Pericardium fibroblast (primary cell): Measurements from ENCODE around the gene RHOBTB3. TPM values are rescaled to one million over a fixed set of nuclear protein-coding genes. Genes with fewer than 3 reads are reported as not detected.

ENCODE experiments used
- total RNA-seq: library from RNA; depleted of rRNA; stranded (reverse); fragments of >200 nt; gene quantifications from 2 replicates; pipeline ENCODE4 v1.2.3, GENCODE V29; 2015

RHOBTB3 gene, protein sequence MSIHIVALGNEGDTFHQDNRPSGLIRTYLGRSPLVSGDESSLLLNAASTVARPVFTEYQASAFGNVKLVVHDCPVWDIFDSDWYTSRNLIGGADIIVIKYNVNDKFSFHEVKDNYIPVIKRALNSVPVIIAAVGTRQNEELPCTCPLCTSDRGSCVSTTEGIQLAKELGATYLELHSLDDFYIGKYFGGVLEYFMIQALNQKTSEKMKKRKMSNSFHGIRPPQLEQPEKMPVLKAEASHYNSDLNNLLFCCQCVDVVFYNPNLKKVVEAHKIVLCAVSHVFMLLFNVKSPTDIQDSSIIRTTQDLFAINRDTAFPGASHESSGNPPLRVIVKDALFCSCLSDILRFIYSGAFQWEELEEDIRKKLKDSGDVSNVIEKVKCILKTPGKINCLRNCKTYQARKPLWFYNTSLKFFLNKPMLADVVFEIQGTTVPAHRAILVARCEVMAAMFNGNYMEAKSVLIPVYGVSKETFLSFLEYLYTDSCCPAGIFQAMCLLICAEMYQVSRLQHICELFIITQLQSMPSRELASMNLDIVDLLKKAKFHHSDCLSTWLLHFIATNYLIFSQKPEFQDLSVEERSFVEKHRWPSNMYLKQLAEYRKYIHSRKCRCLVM
- total RNA-seq: 140 and 143 TPM in 2 replicates

DNA sequence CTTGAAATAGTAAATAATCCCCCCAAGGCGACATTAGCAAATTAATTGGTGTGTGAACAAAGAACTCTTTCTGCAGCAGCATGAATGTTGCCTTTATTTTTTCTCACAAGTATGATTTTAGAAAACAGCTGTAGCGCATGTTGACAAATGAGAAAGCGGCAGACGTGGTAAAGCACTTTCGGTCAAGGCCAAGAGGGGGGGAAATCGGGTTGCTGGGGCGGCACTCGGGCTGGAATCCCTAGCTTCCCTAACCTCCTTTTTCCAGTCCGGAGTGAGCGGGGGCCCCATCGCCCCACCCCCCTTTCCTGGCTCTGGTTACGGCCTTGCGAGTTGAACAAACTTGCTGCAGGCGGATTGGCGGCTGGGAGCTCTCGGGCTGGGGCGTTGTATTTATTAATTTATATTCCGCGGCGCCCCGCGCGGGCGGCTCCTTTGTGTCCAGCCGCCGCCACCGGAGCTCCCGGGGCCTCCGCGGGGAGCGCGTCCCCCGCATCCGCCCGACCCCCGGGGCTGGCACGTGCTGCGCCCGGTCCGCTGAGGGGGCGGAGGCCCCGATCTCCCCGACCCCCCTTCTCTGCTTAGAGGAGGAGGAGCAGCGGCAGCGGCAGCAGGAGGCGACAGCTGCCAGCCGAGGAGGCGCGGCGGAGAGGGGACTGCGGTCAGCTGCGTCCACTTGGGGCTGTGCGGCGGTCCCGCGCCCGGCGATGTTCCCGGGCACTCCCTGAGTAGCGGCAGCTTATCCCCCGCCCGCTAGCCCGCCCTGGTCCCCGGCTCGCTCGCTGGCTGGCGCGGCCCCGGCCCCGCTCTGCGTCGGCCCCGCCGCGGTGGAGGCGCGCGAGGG lies at the start of gene RHOBTB3:
RHOBTB3 (plus strand) TSS at position 607 of the 841 bp plus-strand sequence. CDS start 347 bp downstream, outside the sequence.

DNA sequence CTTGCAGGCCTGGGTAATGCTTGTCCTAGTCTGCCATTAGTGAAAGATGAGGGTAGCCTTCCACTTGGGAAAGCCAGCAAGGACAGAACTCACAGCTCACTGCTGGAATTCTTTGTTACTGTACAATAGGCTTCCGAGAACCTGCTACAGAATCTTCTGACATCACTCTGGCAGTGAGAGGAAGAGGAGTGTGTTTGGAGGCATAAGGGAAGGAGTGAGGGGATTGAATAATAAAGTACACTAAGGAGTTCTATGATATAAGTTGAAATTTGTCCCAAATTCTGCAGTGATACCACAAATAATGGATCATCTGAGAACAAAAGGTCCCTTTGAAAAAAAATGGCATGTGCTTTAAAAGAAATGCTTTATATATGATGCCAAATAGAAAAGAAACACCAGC lies 48.2 kb upstream of the RHOBTB3 start, which contains the start of gene SPATA9:
SPATA9 (minus strand) TSS at position 101 of the 400 bp plus-strand sequence. CDS start 137 bp downstream, outside the sequence.

DNA sequence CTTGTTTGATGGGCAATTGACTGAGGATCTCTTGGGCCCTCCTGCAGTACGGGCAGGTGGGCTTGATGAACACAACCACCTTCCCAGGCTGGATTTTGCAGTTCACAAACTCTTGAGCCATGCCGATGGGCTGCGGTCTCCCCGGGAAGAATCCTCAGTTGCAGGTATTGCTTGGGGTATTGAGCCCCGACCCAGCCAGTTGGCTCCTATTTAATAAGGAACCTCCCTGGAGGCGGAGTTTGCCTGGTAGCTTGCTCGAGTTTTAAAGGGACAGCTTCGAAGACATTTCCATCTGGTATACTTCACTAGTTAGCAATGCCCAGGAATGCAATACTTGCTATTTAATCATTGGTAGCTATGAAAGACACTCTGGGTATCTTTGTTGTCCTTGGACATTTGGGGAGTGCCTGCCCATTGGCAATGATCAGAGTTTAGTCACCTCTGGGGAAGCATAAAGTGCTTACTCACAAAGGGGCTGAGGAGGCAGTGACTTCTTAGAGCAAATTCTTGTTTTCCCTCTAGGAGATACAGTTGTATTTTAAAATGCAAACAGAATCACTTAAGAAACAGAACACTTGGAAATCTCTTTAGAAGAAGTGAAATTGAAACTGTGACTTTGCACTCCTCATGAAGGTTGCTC lies 91.5 kb downstream of the RHOBTB3 start, which contains the start of gene GLRX:
GLRX (minus strand) TSS at position 185 of the 640 bp plus-strand sequence; CDS start at position 121, 64 bp downstream.

Other genes with a start within 250 kb of the RHOBTB3 start
- gene SKIC3, start 176.4 kb upstream of the RHOBTB3 start, total RNA-seq: 50.5 and 53.6 TPM in 2 replicates
- 8.4 and 9.5 TPM in 2 replicates for gene ARSK, start 176.2 kb upstream of the RHOBTB3 start, total RNA-seq
- gene GPR150, start 111.2 kb upstream of the RHOBTB3 start, total RNA-seq: 0.26 and 0.58 TPM in 2 replicates
- gene RFESD, start 84.6 kb upstream of the RHOBTB3 start, total RNA-seq: 0.17 and 4.9 TPM in 2 replicates
- gene SPATA9, start 48.3 kb upstream of the RHOBTB3 start, total RNA-seq: 0.82 TPM in 1 of 2 replicates, not detected in the other
- gene GLRX, start 91.4 kb downstream of the RHOBTB3 start, total RNA-seq: 35.0 and 113 TPM in 2 replicates
- 13.8 and 21.7 TPM in 2 replicates for gene ELL2, start 230.5 kb downstream of the RHOBTB3 start, total RNA-seq